Endothelial cell of umbilical vein (primary cell): ENCODE results near the gene SLC49A3. TPM values are rescaled to one million over a fixed set of nuclear protein-coding genes. Genes with fewer than 3 reads are reported as not detected.

Experiments used
- BruUV-seq: library from RNA; stranded (reverse); fragments of 400-500 nt; replicated peaks from 2 replicates; lab custom pipeline; 2021; lab: Mats Ljungman, UMichigan
- CTCF ChIA-PET: fragments of 300-600, 350-600 bp; sonication (Branson Sonifier 250); formaldehyde crosslinking; loops from one replicate; lab custom pipeline; 2021; ENCODE audit warnings: antibody characterized with exemption, inconsistent platforms; lab: Charles Lee
- POLR2A ChIA-PET: fragments of 300-600, 350-600 bp; sonication (Branson Sonifier 250); formaldehyde crosslinking; loops from one replicate; lab custom pipeline; 2021; ENCODE audit warnings: antibody characterized with exemption, inconsistent platforms; lab: Charles Lee
- DNase-seq: peaks from one replicate; pipeline ENCODE4 v3.0.0-alpha.2; 2011; ENCODE audit warnings: low read depth, low spot score
- FAIRE-seq: peaks from 2 replicates; lab custom pipeline; 2011; peaks lifted over from hg19 to GRCh38; lab: Jason Lieb, UNC
- H2AFZ ChIP-seq: 2 replicates; pipeline ENCODE4 v1.6.0; 2012; ENCODE audit warnings: low read depth, low read length, control low read depth, inconsistent platforms
- H3K27ac ChIP-seq: 2 replicates; pipeline ENCODE4 v1.5.1; 2011; ENCODE audit warnings: low read depth, mild to moderate bottlenecking, control low read depth, low read length, moderate library complexity; ENCODE audit not compliant: insufficient read depth
- H3K27me3 ChIP-seq, 2 experiments: 2 replicates each; pipeline versions ENCODE4 v1.6.0 to v1.6.1; 2011; ENCODE audit warnings: low read length in 2 of 2, mixed read lengths in 1 of 2; ENCODE audit not compliant: control insufficient read depth in 2 of 2, insufficient read depth in 2 of 2
- H3K36me3 ChIP-seq, 2 experiments: 2 replicates in 1 of 2; 3 replicates in 1 of 2; pipeline ENCODE4 v1.5.1; 2011; ENCODE audit warnings: low read length in 2 of 2, mild to moderate bottlenecking in 1 of 2, moderate library complexity in 1 of 2; ENCODE audit not compliant: control insufficient read depth in 2 of 2, insufficient read depth in 2 of 2; ENCODE audit errors: extremely low read depth in 1 of 2
- H3K4me1 ChIP-seq: 3 replicates; pipeline ENCODE4 v1.5.1; 2011; ENCODE audit warnings: mild to moderate bottlenecking, low read length; ENCODE audit not compliant: control insufficient read depth, insufficient read depth; ENCODE audit errors: extremely low read depth
- H3K4me2 ChIP-seq: 2 replicates; pipeline ENCODE4 v1.6.1; 2011; ENCODE audit warnings: low read length, control low read depth, mixed read lengths; ENCODE audit not compliant: insufficient read depth
- H3K4me3 ChIP-seq, 3 experiments: fragments of 200-600 bp in 1 of 3; sonication (generic), shearing (Covaris generic) in 1 of 3; replicated peaks in 1 of 3; 2 replicates each; pipeline ENCODE4 v1.5.1; 2011 to 2016; ENCODE audit warnings: control low read depth in 3 of 3, low read length in 3 of 3, mild to moderate bottlenecking in 2 of 3, inconsistent platforms in 1 of 3, low read depth in 1 of 3, moderate library complexity in 1 of 3; ENCODE audit not compliant: insufficient read depth in 1 of 3
- H3K79me2 ChIP-seq: 2 replicates; pipeline ENCODE4 v1.6.0; 2012; ENCODE audit warnings: low read length, inconsistent platforms; ENCODE audit not compliant: control insufficient read depth, insufficient read depth
- H3K9ac ChIP-seq: replicated peaks from 2 replicates; pipeline ENCODE3; 2011; ENCODE audit warnings: low read length, control low read depth; ENCODE audit not compliant: insufficient read depth; ENCODE audit errors: extremely low read depth
- H3K9me1 ChIP-seq: replicated peaks from 3 replicates; pipeline ENCODE4 v1.6.0; 2011; ENCODE audit warnings: mild to moderate bottlenecking, low read length; ENCODE audit not compliant: control insufficient read depth, insufficient read depth; ENCODE audit errors: extremely low read depth
- H3K9me3 ChIP-seq: replicated peaks from 2 replicates; pipeline ENCODE4 v1.5.1; 2012; ENCODE audit warnings: low read length, inconsistent platforms; ENCODE audit not compliant: control insufficient read depth, insufficient read depth
- H4K20me1 ChIP-seq: replicated peaks from 2 replicates; pipeline ENCODE3; 2011; ENCODE audit warnings: mild to moderate bottlenecking, low read length; ENCODE audit not compliant: control insufficient read depth, insufficient read depth; ENCODE audit errors: extremely low read depth
- EZH2 ChIP-seq: IDR thresholded peaks from 2 replicates; pipeline ENCODE4 v1.6.1; 2012; ENCODE audit warnings: borderline replicate concordance, low read depth, mild to moderate bottlenecking, moderate library complexity, low read length, inconsistent platforms; ENCODE audit not compliant: severe bottlenecking
- FOS ChIP-seq: IDR thresholded peaks from 2 replicates; pipeline ENCODE4 v1.6.1; 2011; ENCODE audit warnings: mild to moderate bottlenecking, low read length, moderate library complexity, borderline replicate concordance; ENCODE audit not compliant: insufficient read depth
- GATA2 ChIP-seq: IDR thresholded peaks from 2 replicates; pipeline ENCODE4 v1.7.0; 2011; ENCODE audit warnings: low read depth, mild to moderate bottlenecking, moderate library complexity, mixed read lengths, low read length; ENCODE audit not compliant: insufficient read length, insufficient read depth
- JUN ChIP-seq: IDR thresholded peaks from 2 replicates; pipeline ENCODE4 v1.6.1; 2011; ENCODE audit warnings: borderline replicate concordance, low read depth; ENCODE audit not compliant: insufficient read length, insufficient read depth
- MAX ChIP-seq: IDR thresholded peaks from 2 replicates; pipeline ENCODE4 v1.6.1; 2011; ENCODE audit not compliant: insufficient read depth, insufficient read length
- MYC ChIP-seq: IDR thresholded peaks from one replicate; pipeline ENCODE4 v1.6.1; 2011; ENCODE audit warnings: mild to moderate bottlenecking, low read depth, low read length
- POLR2A ChIP-seq: IDR thresholded peaks from 2 replicates; pipeline ENCODE4 v1.6.1; 2012; ENCODE audit warnings: low read depth, mild to moderate bottlenecking, control low read depth, low read length
- POLR2AphosphoS5 ChIP-seq: IDR thresholded peaks from 2 replicates; pipeline ENCODE4 v1.6.1; 2012; ENCODE audit warnings: low read depth, mild to moderate bottlenecking, control low read depth, low read length, moderate library complexity; ENCODE audit not compliant: insufficient read depth
- dilution Hi-C: fragments of 300-500 bp; cut with MboI; formaldehyde crosslinking; loops from one replicate; pipeline ENCODE4 v1.15.0; 2019; ENCODE audit warnings: low sequenced_read_pairs; ENCODE audit not compliant: extremely low pct_ligation_motif_present
- intact Hi-C: fragments of 100-400 bp; cut with micrococcal nuclease; formaldehyde crosslinking; loops from one replicate; pipeline ENCODE4 v1.10.0; 2022
- polyA plus RNA-seq, 4 experiments: library from polyadenylated mRNA; depleted of rRNA in 3 of 4; stranded (reverse) in 3 of 4; unstranded in 1 of 4; fragments of >200 nt; gene quantifications; 2 replicates each; pipeline versions ENCODE4 v1.2.1 to v1.2.3, GENCODE V29; 2011 to 2012; ENCODE audit warnings: missing spikeins in 1 of 4
- total RNA-seq: library from RNA; stranded (reverse); gene quantifications from 2 replicates; pipeline ENCODE4 v1.2.3, GENCODE V29; 2021
- TF ChIP-seq, protein P1 (sequence below), 2 donors: IDR thresholded peaks; 1 replicate in 1 of 2; 2 replicates in 1 of 2; pipeline ENCODE4 v1.5.1; 2011; ENCODE audit warnings: low read length in 2 of 2, mild to moderate bottlenecking in 2 of 2, moderate library complexity in 2 of 2, control low read depth in 1 of 2, inconsistent platforms in 1 of 2, low read depth in 1 of 2; ENCODE audit not compliant: insufficient read depth in 1 of 2; ENCODE audit errors: extremely low read depth in 1 of 2

SLC49A3 gene
- total and polyA plus RNA-seq, 2 donors (not counting 3 experiments of a cell fraction or from before 2014, with no cell fraction given) = 4.2 to 11.5 TPM

- H3K27me3 ChIP-seq = no peaks in the 10 kb centered on the region
- no peak overlapping the region for H3K4me2 ChIP-seq
- POLR2A ChIA-PET = no interaction called here
- no peaks in the 10 kb centered on the region for H3K9me1 ChIP-seq
- no peak overlapping the region for H3K9ac ChIP-seq
- no peaks in the 10 kb centered on the region for H3K36me3 ChIP-seq
- H3K4me1 ChIP-seq = no peaks in the 10 kb centered on the region
- intact Hi-C loops = no loop called here
- FAIRE-seq (no peak), DNase-seq (no peak)
- H2AFZ ChIP-seq = no peak overlapping the region
- TF ChIP-seq POLR2AphosphoS5 (no peak), GATA2 (no peak), JUN (no peak), EZH2 (no peak), FOS (no peak), MYC (no peak), POLR2A (no peak), MAX (no peak)
- TF ChIP-seq, protein P1, sequence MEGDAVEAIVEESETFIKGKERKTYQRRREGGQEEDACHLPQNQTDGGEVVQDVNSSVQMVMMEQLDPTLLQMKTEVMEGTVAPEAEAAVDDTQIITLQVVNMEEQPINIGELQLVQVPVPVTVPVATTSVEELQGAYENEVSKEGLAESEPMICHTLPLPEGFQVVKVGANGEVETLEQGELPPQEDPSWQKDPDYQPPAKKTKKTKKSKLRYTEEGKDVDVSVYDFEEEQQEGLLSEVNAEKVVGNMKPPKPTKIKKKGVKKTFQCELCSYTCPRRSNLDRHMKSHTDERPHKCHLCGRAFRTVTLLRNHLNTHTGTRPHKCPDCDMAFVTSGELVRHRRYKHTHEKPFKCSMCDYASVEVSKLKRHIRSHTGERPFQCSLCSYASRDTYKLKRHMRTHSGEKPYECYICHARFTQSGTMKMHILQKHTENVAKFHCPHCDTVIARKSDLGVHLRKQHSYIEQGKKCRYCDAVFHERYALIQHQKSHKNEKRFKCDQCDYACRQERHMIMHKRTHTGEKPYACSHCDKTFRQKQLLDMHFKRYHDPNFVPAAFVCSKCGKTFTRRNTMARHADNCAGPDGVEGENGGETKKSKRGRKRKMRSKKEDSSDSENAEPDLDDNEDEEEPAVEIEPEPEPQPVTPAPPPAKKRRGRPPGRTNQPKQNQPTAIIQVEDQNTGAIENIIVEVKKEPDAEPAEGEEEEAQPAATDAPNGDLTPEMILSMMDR (IDR thresholded peaks at IDR 0.05; ENCODE audit: extremely low read depth in 1 of 2, insufficient read depth in 1 of 2, low read depth in 1 of 2, low read length in 2 of 2) = no peak
- no peak overlapping the region for H3K27ac ChIP-seq
- dilution Hi-C loops = no loop called here
- no peaks in the 10 kb centered on the region for H3K79me2 ChIP-seq
- H3K4me3 ChIP-seq = no peak overlapping the region
- no peaks in the 10 kb centered on the region for H4K20me1 ChIP-seq
- BruUV-seq = no TSS peak
- CTCF ChIA-PET = no interaction called here
- no peaks in the 10 kb centered on the region for H3K9me3 ChIP-seq
These were observed 37.7 kb downstream of the SLC49A3 start for GRCh38 chr4:650951-651883.
